Left ventricle myocardium superior (tissue), 1 donor: Measurements from ENCODE around the gene GPR143. TPM values are rescaled to one million over a fixed set of nuclear protein-coding genes. Genes with fewer than 3 reads are reported as not detected.
A peak's percentile ranks its signal among the peaks of the same experiment; 100 is the strongest.
"Not testable (repeated sequence)": the region's sequence is repeated elsewhere in the genome, so short reads cannot be mapped to it uniquely, and the experiment has no call there.

Source experiments
- ATAC-seq: fragments of 200-7000 bp; cut with Tn5 transposase; one replicate; pipeline ENCODE4 v1.9.1; 2020; ENCODE audit warnings: mild to moderate bottlenecking, moderate library complexity
- DNase-seq: peaks from one replicate; pipeline ENCODE4 v3.0.0-alpha.2; 2020
- intact Hi-C: fragments of 100-400 bp; cut with micrococcal nuclease; formaldehyde crosslinking; loops from one replicate; pipeline ENCODE4 v1.11.0; 2022
- total RNA-seq: library from RNA; stranded (reverse); fragmentation: NEBNext Ultra II Directional; extraction: Animal tissue kit (Norgen Biotek cat#: 25700); gene quantifications from one replicate; pipeline ENCODE4 v1.2.1, GENCODE V29; 2021
- donor health status: DM: no; HTN: yes; CAD: no; lungs with severe emphysema.

GPR143 gene
- total RNA-seq, 1 donor from 2014 or later = not detected

GRCh38 chrX:9775930-9776329, 10.3 kb upstream of the GPR143 start:
- DNase-seq = no peak
- no peak for ATAC-seq
- intact Hi-C loops = no loop called here

GRCh38 chrX:9772943-9773342, 7.3 kb upstream of the GPR143 start:
- DNase-seq (no peak), ATAC-seq (no peak)
- intact Hi-C loops = no loop called here

GRCh38 chrX:9770319-9770718, 4.7 kb upstream of the GPR143 start:
- intact Hi-C loops = no loop called here
- no peak for DNase-seq
- ATAC-seq = no peak

GRCh38 chrX:9768321-9768839, 2.7 kb upstream of the GPR143 start:
- intact Hi-C loops = not testable (repeated sequence)

GRCh38 chrX:9767375-9767774, 1.7 kb upstream of the GPR143 start:
- intact Hi-C loops = no loop called here
- no peak for DNase-seq
- ATAC-seq = no peak

More at GRCh38 chrX:9768321-9768839, 2.7 kb upstream of the GPR143 start:
- ATAC-seq, DNase-seq: not testable (repeated sequence)

- no peak for DNase-seq
- intact Hi-C loops = no loop called here
- no peak for ATAC-seq
These were observed 443 bp downstream of the GPR143 start for GRCh38 chrX:9765072-9765736.

GRCh38 chrX:9759337-9759736, 6.3 kb downstream of the GPR143 start:
- ATAC-seq (no peak), DNase-seq (no peak)
- intact Hi-C loops = no loop called here

GRCh38 chrX:9758021-9758638, 7.5 kb downstream of the GPR143 start:
- intact Hi-C loops = no loop called here

GRCh38 chrX:9757366-9757765, 8.3 kb downstream of the GPR143 start:
- DNase-seq = no peak
- intact Hi-C loops = no loop called here
- no peak for ATAC-seq

More at GRCh38 chrX:9758021-9758638, 7.5 kb downstream of the GPR143 start:
- ATAC-seq (no peak), DNase-seq (no peak)

- intact Hi-C loops = no loop called here
- DNase-seq = no peak
- ATAC-seq = no peak
These were observed 16.4 kb downstream of the GPR143 start for GRCh38 chrX:9749146-9749692.

GRCh38 chrX:9747644-9748043, 18.0 kb downstream of the GPR143 start:
- DNase-seq (no peak), ATAC-seq (no peak)
- intact Hi-C loops = no loop called here

- intact Hi-C loops = no loop called here
- no peak for DNase-seq
- ATAC-seq = peak; percentile 23
These were observed 19.3 kb downstream of the GPR143 start for GRCh38 chrX:9746148-9746888.

- ATAC-seq = peak; percentile 53
- intact Hi-C loops = no loop called here
- DNase-seq = no peak
These were observed 20.1 kb downstream of the GPR143 start for GRCh38 chrX:9745417-9746115.

GRCh38 chrX:9739130-9739529, 26.5 kb downstream of the GPR143 start:
- intact Hi-C loops = no loop called here
- no peak for ATAC-seq

GRCh38 chrX:9738151-9738550, 27.5 kb downstream of the GPR143 start:
- DNase-seq (no peak), ATAC-seq (no peak)
- intact Hi-C loops = no loop called here

More at GRCh38 chrX:9739130-9739529, 26.5 kb downstream of the GPR143 start:
- no peak for DNase-seq

- intact Hi-C loops = no loop called here
- ATAC-seq = no peak
These were observed 28.3 kb downstream of the GPR143 start for GRCh38 chrX:9737363-9737762.

GRCh38 chrX:9730752-9731151, 34.9 kb downstream of the GPR143 start:
- ATAC-seq = no peak
- no peak for DNase-seq
- intact Hi-C loops = no loop called here

More at GRCh38 chrX:9737363-9737762, 28.3 kb downstream of the GPR143 start:
- no peak for DNase-seq

- intact Hi-C loops = no loop called here
- DNase-seq (no peak), ATAC-seq (no peak)
These were observed 35.6 kb downstream of the GPR143 start for GRCh38 chrX:9730078-9730477.

- intact Hi-C loops = no loop called here
- ATAC-seq (no peak), DNase-seq (no peak)
These were observed 36.3 kb downstream of the GPR143 start for GRCh38 chrX:9729171-9729885.
